SK-N-SH (cell line): ENCODE data around the gene RAP1GAP. TPM values are rescaled to one million over a fixed set of nuclear protein-coding genes. Genes with fewer than 3 reads are reported as not detected.

Experiments used
- CTCF ChIA-PET: fragments of 300-600, 350-600 bp; formaldehyde crosslinking; extraction: SDS; loops from one replicate; lab custom pipeline; 2021; lab: Yijun Ruan, JAX
- POLR2A ChIA-PET: fragments of 350-600 bp; sonication (Branson Sonifier 250); formaldehyde crosslinking; extraction: SDS; loops from one replicate; lab custom pipeline; 2020; ENCODE audit warnings: antibody characterized with exemption, inconsistent platforms; lab: Yijun Ruan, JAX
- DNase-seq: peaks from one replicate; pipeline ENCODE4 v3.0.0; 2012
- H2AFZ ChIP-seq: fragments of 200-600 bp; sonication (generic); 2 replicates; pipeline ENCODE4 v1.8.1; 2016; ENCODE audit warnings: antibody characterized with exemption, mild to moderate bottlenecking, low read depth
- H3F3A ChIP-seq: fragments of 200-600 bp; sonication (generic); replicated peaks from 2 replicates; pipeline ENCODE3; 2016; ENCODE audit warnings: antibody characterized with exemption, mild to moderate bottlenecking; ENCODE audit not compliant: insufficient read depth
- H3K27ac ChIP-seq, 2 experiments: fragments of 200-500 bp in 1 of 2; fragments of 200-600 bp in 1 of 2; sonication (Bioruptor generic) in 1 of 2; sonication (generic), shearing (Covaris generic) in 1 of 2; 2 replicates each; pipeline versions ENCODE4 v1.5.1 to v1.6.1; 2014 to 2016; ENCODE audit warnings: low read depth in 2 of 2, inconsistent platforms in 1 of 2, low read length in 1 of 2, mild to moderate bottlenecking in 1 of 2, mixed read lengths in 1 of 2
- H3K27me3 ChIP-seq: fragments of 200-600 bp; sonication (generic), shearing (Covaris generic); 2 replicates; pipeline ENCODE4 v1.6.1; 2016; ENCODE audit warnings: mixed run types; ENCODE audit not compliant: insufficient read depth
- H3K36me3 ChIP-seq, 2 experiments: fragments of 200-500 bp in 1 of 2; fragments of 200-600 bp in 1 of 2; sonication (Bioruptor generic) in 1 of 2; sonication (generic) in 1 of 2; replicated peaks in 1 of 2; 2 replicates each; pipeline versions ENCODE3 to v1.5.1; 2014 to 2016; ENCODE audit warnings: low read length in 1 of 2, mild to moderate bottlenecking in 1 of 2; ENCODE audit not compliant: insufficient read depth in 2 of 2, control insufficient read depth in 1 of 2
- H3K4me1 ChIP-seq, 2 experiments: fragments of 200-500 bp in 1 of 2; fragments of 200-600 bp in 1 of 2; sonication (Bioruptor generic) in 1 of 2; sonication (generic), shearing (Covaris generic) in 1 of 2; 2 replicates each; pipeline versions ENCODE4 v1.5.1 to v1.6.1; 2014 to 2016; ENCODE audit warnings: low read depth in 1 of 2, low read length in 1 of 2, mixed run types in 1 of 2; ENCODE audit not compliant: insufficient read depth in 2 of 2, control insufficient read depth in 1 of 2
- H3K4me2 ChIP-seq: fragments of 200-600 bp; sonication (generic), shearing (Covaris generic); 2 replicates; pipeline ENCODE4 v1.6.1; 2017; ENCODE audit warnings: mixed run types
- H3K4me3 ChIP-seq, 2 experiments: fragments of 200-500 bp in 1 of 2; fragments of 200-600 bp in 1 of 2; sonication (Bioruptor generic) in 1 of 2; sonication (generic), shearing (Covaris generic) in 1 of 2; 2 replicates each; pipeline versions ENCODE4 v1.5.1 to v1.8.1; 2014 to 2016; ENCODE audit warnings: low read depth in 2 of 2, inconsistent platforms in 1 of 2, low read length in 1 of 2, mild to moderate bottlenecking in 1 of 2, mixed read lengths in 1 of 2, moderate library complexity in 1 of 2
- H3K79me2 ChIP-seq: fragments of 200-600 bp; sonication (generic); 2 replicates; pipeline ENCODE4 v1.8.1; 2017; ENCODE audit warnings: mild to moderate bottlenecking; ENCODE audit not compliant: insufficient read depth
- H3K9ac ChIP-seq: fragments of 200-600 bp; sonication (generic); 2 replicates; pipeline ENCODE4 v1.6.1; 2017; ENCODE audit warnings: mixed run types
- H3K9me2 ChIP-seq: fragments of 200-600 bp; sonication (generic); 2 replicates; pipeline ENCODE4 v1.6.1; 2017; ENCODE audit warnings: mixed run types
- H3K9me3 ChIP-seq: fragments of 200-600 bp; sonication (generic); 2 replicates; pipeline ENCODE4 v1.6.1; 2017; ENCODE audit warnings: mixed run types, mild to moderate bottlenecking, moderate library complexity
- H4K20me1 ChIP-seq: fragments of 200-600 bp; sonication (generic); 2 replicates; pipeline ENCODE4 v1.6.1; 2017; ENCODE audit warnings: mild to moderate bottlenecking, mixed run types; ENCODE audit not compliant: insufficient read depth
- CHD2 ChIP-seq: fragments of 150-350 bp; IDR thresholded peaks from 2 replicates; pipeline ENCODE4 v1.6.1; 2018; ENCODE audit warnings: low read length; ENCODE audit not compliant: partially characterized antibody
- ELF1 ChIP-seq: IDR thresholded peaks from 2 replicates; pipeline ENCODE4 v1.4.0; 2012
- EP300 ChIP-seq, 2 experiments: IDR thresholded peaks; 2 replicates each; pipeline versions ENCODE4 v1.4.0 to v1.6.1; 2012; ENCODE audit warnings: borderline replicate concordance in 1 of 2, low read depth in 1 of 2, low read length in 1 of 2
- EZH2phosphoT487 ChIP-seq: fragments of 200-600 bp; sonication (generic); IDR thresholded peaks from 2 replicates; pipeline ENCODE4 v1.6.1; 2017; ENCODE audit warnings: low read depth, mixed run types, mild to moderate bottlenecking, antibody characterized with exemption, moderate library complexity, borderline replicate concordance
- FOSL2 ChIP-seq: IDR thresholded peaks from 2 replicates; pipeline ENCODE4 v1.4.0; 2012; ENCODE audit warnings: low read depth, mild to moderate bottlenecking, moderate library complexity, borderline replicate concordance
- GABPA ChIP-seq: IDR thresholded peaks from 2 replicates; pipeline ENCODE4 v1.4.0; 2012; ENCODE audit warnings: low read depth, mild to moderate bottlenecking
- IRF3 ChIP-seq: fragments of 150-350 bp; IDR thresholded peaks from 2 replicates; pipeline ENCODE4 v1.6.1; 2016; ENCODE audit warnings: mild to moderate bottlenecking, low read depth, low read length
- MAX ChIP-seq: IDR thresholded peaks from 2 replicates; pipeline ENCODE4 v1.4.0; 2012; ENCODE audit warnings: low read depth
- NFIC ChIP-seq: IDR thresholded peaks from 2 replicates; pipeline ENCODE4 v1.4.0; 2012; ENCODE audit warnings: borderline replicate concordance
- NRF1 ChIP-seq: IDR thresholded peaks from 2 replicates; pipeline ENCODE4 v1.6.1; 2012; ENCODE audit warnings: low read depth, mild to moderate bottlenecking, low read length
- PBX3 ChIP-seq: IDR thresholded peaks from 2 replicates; pipeline ENCODE4; 2012
- RAD21 ChIP-seq: IDR thresholded peaks from 2 replicates; pipeline ENCODE4 v1.6.1; 2012; ENCODE audit warnings: mild to moderate bottlenecking, low read length
- RCOR1 ChIP-seq: fragments of 150-350 bp; IDR thresholded peaks from 2 replicates; pipeline ENCODE4 v1.6.1; 2017; ENCODE audit warnings: antibody characterized with exemption, low read length
- RXRA ChIP-seq: IDR thresholded peaks from 2 replicates; pipeline ENCODE4 v1.4.0; 2012; ENCODE audit warnings: low read depth, mild to moderate bottlenecking, borderline replicate concordance
- TAF1 ChIP-seq: IDR thresholded peaks from 2 replicates; pipeline ENCODE4 v1.6.1; 2012; ENCODE audit warnings: low read depth, mild to moderate bottlenecking, low read length, moderate library complexity, borderline replicate concordance
- USF1 ChIP-seq: IDR thresholded peaks from 2 replicates; pipeline ENCODE4 v1.4.0; 2012; ENCODE audit warnings: low read depth, borderline replicate concordance
- YY1 ChIP-seq: IDR thresholded peaks from 2 replicates; pipeline ENCODE4 v1.4.0; 2012; ENCODE audit warnings: low read depth, mild to moderate bottlenecking
- ZBTB33 ChIP-seq: IDR thresholded peaks from 2 replicates; pipeline ENCODE4 v1.4.0; 2012; ENCODE audit warnings: low read depth, borderline replicate concordance
- WGBS: methylation state at CpG from one replicate; pipeline ENCODE4 v1.1.6; 2017; ENCODE audit warnings: low lambda C conversion rate; 5-methylcytosine and 5-hydroxymethylcytosine counted together
- polyA plus RNA-seq, 3 experiments: library from polyadenylated mRNA; depleted of rRNA; stranded (reverse); fragments of >200 nt; gene quantifications; 2 replicates each; pipeline ENCODE4 v1.2.3, GENCODE V29; 2012

RAP1GAP gene
- polyA plus RNA-seq, 1 of the 3 experiments (the other 2 are of a cell fraction): 0.99 TPM

- ChIA-PET POLR2A (no interaction called here), CTCF (interaction anchor here (1.8 kb wide), 1 partner anchor 8 kb away, joined by 6 read pairs; no protein-coding TSS in a partner anchor)
- Histone ChIP-seq H2AFZ (no peak overlapping the region), H3K4me3 (no peak overlapping the region), H3K4me1 (peaks cover 0 to 9% of the 10 kb centered on the region in 2 experiments; a peak in 1 of 4 replicates), H4K20me1 (peaks cover 7% of the 10 kb centered on the region; the same call in 1 of the 2 replicates), H3K27me3 (peaks cover 8% of the 10 kb centered on the region; the same call in 1 of the 2 replicates), H3K79me2 (no peaks in the 10 kb centered on the region), H3K9me3 (no peaks in the 10 kb centered on the region), H3K9me2 (no peaks in the 10 kb centered on the region), H3K9ac (no peak overlapping the region), H3K4me2 (no peak overlapping the region), H3F3A (no peaks in the 10 kb centered on the region), H3K36me3 (no peaks in the 10 kb centered on the region), H3K27ac (no peak overlapping the region)
- TF ChIP-seq MAX (no peak), RAD21 (no peak), USF1 (no peak), RXRA (no peak), PBX3 (no peak), YY1 (no peak), RCOR1 (no peak), ELF1 (no peak), FOSL2 (no peak), IRF3 (no peak)
- 80% methylated on average over 20 of the region's 22 CpGs for WGBS
- no peak for DNase-seq
Measured at GRCh38 chr1:21666576-21667320, 2.4 kb downstream of the RAP1GAP start.

- H3K9me3 ChIP-seq: no peaks in the 10 kb centered on the region
- H3K27me3 ChIP-seq: peaks cover 8% of the 10 kb centered on the region; the same call in 1 of the 2 replicates
- TF ChIP-seq PBX3 (no peak), EP300 (IDR thresholded peaks at IDR 0.05; ENCODE audit: borderline replicate concordance in 1 of 2, low read depth in 1 of 2, low read length in 1 of 2) (no peak), EZH2phosphoT487 (no peak), TAF1 (no peak), CHD2 (no peak), NFIC (no peak), GABPA (no peak), ELF1 (no peak), NRF1 (no peak), RXRA (no peak), ZBTB33 (no peak), RAD21 (no peak)
- DNase-seq: no peak
- H2AFZ ChIP-seq: no peak overlapping the region
- CTCF ChIA-PET: interaction anchor here (1.3 kb wide), 2 partner anchors 14 to 297 kb away, joined by 3 read pairs; no protein-coding TSS in a partner anchor
- no peaks in the 10 kb centered on the region for H3F3A ChIP-seq
- POLR2A ChIA-PET: no interaction called here
- no peak overlapping the region for H3K4me2 ChIP-seq
- H3K4me3 ChIP-seq: no peak overlapping the region
- H3K36me3 ChIP-seq: no peaks in the 10 kb centered on the region
- WGBS: 83% methylated on average over 2 of the region's 8 CpGs
- H3K9ac ChIP-seq: no peak overlapping the region
- H4K20me1 ChIP-seq: no peaks in the 10 kb centered on the region
- H3K27ac ChIP-seq: no peak overlapping the region
- H3K79me2 ChIP-seq: no peaks in the 10 kb centered on the region
- peaks cover 0 to 4% of the 10 kb centered on the region in 2 experiments; a peak in 1 of 4 replicates for H3K4me1 ChIP-seq
- H3K9me2 ChIP-seq: no peaks in the 10 kb centered on the region
Measured at GRCh38 chr1:21665711-21666575, 3.2 kb downstream of the RAP1GAP start.
